GM12878 (cell line): ENCODE measurements around the gene CD180. TPM values are rescaled to one million over a fixed set of nuclear protein-coding genes. Genes with fewer than 3 reads are reported as not detected.

Experiments
- ASH2L ChIP-seq: fragments of 300-600, 200-600 bp; sonication (generic); IDR thresholded peaks from 2 replicates; pipeline ENCODE4 v1.6.1; 2017; ENCODE audit warnings: low read depth, mild to moderate bottlenecking, borderline replicate concordance
- ATF2 ChIP-seq: IDR thresholded peaks from 2 replicates; pipeline ENCODE4 v1.6.1; 2012; ENCODE audit warnings: low read length, inconsistent platforms
- ATF7 ChIP-seq: fragments of 450-650 bp; IDR thresholded peaks from 2 replicates; pipeline ENCODE4 v1.6.1; 2016; ENCODE audit warnings: low read depth, mild to moderate bottlenecking
- CBX3 ChIP-seq: fragments of 200-600 bp; sonication (generic); IDR thresholded peaks from 2 replicates; pipeline ENCODE4 v1.6.1; 2016; ENCODE audit warnings: low read depth, borderline replicate concordance
- CBX5 ChIP-seq: sonication (generic); IDR thresholded peaks from 2 replicates; pipeline ENCODE4 v1.6.1; 2016; ENCODE audit warnings: low read depth, moderate library complexity, mild to moderate bottlenecking, inconsistent platforms
- CREB1 ChIP-seq: IDR thresholded peaks from 2 replicates; pipeline ENCODE4 v1.6.1; 2012; ENCODE audit warnings: low read depth, mild to moderate bottlenecking, inconsistent platforms
- DPF2 ChIP-seq: fragments of 450-650 bp; IDR thresholded peaks from 2 replicates; pipeline ENCODE4 v1.6.1; 2017; ENCODE audit warnings: mild to moderate bottlenecking
- EED ChIP-seq: sonication (generic); IDR thresholded peaks from 2 replicates; pipeline ENCODE4 v1.6.1; 2016; ENCODE audit warnings: antibody characterized with exemption, low read depth
- FOXM1 ChIP-seq: IDR thresholded peaks from 2 replicates; pipeline ENCODE4 v1.6.1; 2012; ENCODE audit warnings: low read depth, mild to moderate bottlenecking, inconsistent platforms, low read length, moderate library complexity
- HCFC1 ChIP-seq: fragments of 150-350 bp; IDR thresholded peaks from 2 replicates; pipeline ENCODE4 v1.6.1; 2014; ENCODE audit warnings: low read length
- KAT2A ChIP-seq: conservative IDR thresholded peaks from 2 replicates; pipeline ENCODE4 v1.6.1; 2011; ENCODE audit warnings: low read depth, low read length; ENCODE audit not compliant: control insufficient read depth
- MTA2 ChIP-seq: fragments of 450-650 bp; IDR thresholded peaks from 2 replicates; pipeline ENCODE4 v1.6.1; 2016; ENCODE audit warnings: low read depth, mild to moderate bottlenecking, moderate library complexity
- RELA ChIP-seq: fragments of 450-650 bp; IDR thresholded peaks from 2 replicates; pipeline ENCODE4 v1.8.0; 2014; ENCODE audit warnings: borderline replicate concordance; ENCODE audit not compliant: partially characterized antibody
- SIN3A ChIP-seq: IDR thresholded peaks from 2 replicates; pipeline ENCODE4 v1.6.1; 2012; ENCODE audit warnings: low read depth, low read length, improper control_type of control experiment
- SREBF2 ChIP-seq: IDR thresholded peaks from 2 replicates; pipeline ENCODE4 v1.6.1; 2012; ENCODE audit warnings: mild to moderate bottlenecking, low read length
- SRF ChIP-seq, 2 experiments: IDR thresholded peaks; 2 replicates each; pipeline ENCODE4 v1.6.1; 2011; ENCODE audit warnings: low read depth in 2 of 2, low read length in 2 of 2, mild to moderate bottlenecking in 1 of 2, moderate library complexity in 1 of 2
- ZSCAN29 ChIP-seq: fragments of 450-650 bp; IDR thresholded peaks from 2 replicates; pipeline ENCODE4 v1.6.1; 2017; ENCODE audit warnings: mild to moderate bottlenecking, moderate library complexity
- polyA plus RNA-seq, 11 experiments: library from polyadenylated mRNA; depleted of rRNA in 4 of 11; unstranded in 6 of 11; stranded (reverse) in 5 of 11; fragments of >200 nt; fragmentation: Nextera tagmentation in 4 of 11; fragmentation: Illumina TruSeq in 1 of 11; extraction: Ambion mirVana in 4 of 11; extraction: Trizol in 1 of 11; gene quantifications; 1 replicate in 1 of 11; 2 replicates in 10 of 11; pipeline versions ENCODE4 v1.2.1 to v1.2.3, GENCODE V29; 2011 to 2016; ENCODE audit warnings: inconsistent platforms in 2 of 11, missing spikeins in 2 of 11, low read depth in 1 of 11
- total RNA-seq, 4 experiments: library from RNA; depleted of rRNA in 3 of 4; stranded (reverse); fragments of >200 nt in 3 of 4; fragmentation: Illumina TruSeq in 1 of 4; extraction: Trizol in 1 of 4; gene quantifications; 2 replicates each; pipeline versions ENCODE4 v1.2.1 to v1.2.3, GENCODE V29; 2013 to 2021
- TF ChIP-seq, protein P1 (sequence below): fragments of 450-650 bp; IDR thresholded peaks from 2 replicates; pipeline ENCODE4 v1.6.1; 2017; ENCODE audit warnings: mild to moderate bottlenecking, moderate library complexity
- TF ChIP-seq, protein P2 (sequence below): fragments of 450-650 bp; IDR thresholded peaks from 2 replicates; pipeline ENCODE4 v1.6.1; 2014; ENCODE audit warnings: mild to moderate bottlenecking
- TF ChIP-seq, protein P3 (sequence below): IDR thresholded peaks from 2 replicates; pipeline ENCODE4 v1.6.1; 2011; ENCODE audit warnings: low read depth, low read length, improper control_type of control experiment, borderline replicate concordance
- TF ChIP-seq, protein P4 (sequence below): IDR thresholded peaks from 2 replicates; pipeline ENCODE4 v1.6.1; 2012; ENCODE audit warnings: low read depth, low read length, improper control_type of control experiment

Gene CD180
- total and polyA plus RNA-seq, 10 of the 15 experiments (the other 5 are each of a cell fraction or from before 2014, with no cell fraction given) = 0.22 to 9.7 (median 2.9) TPM

DNA sequence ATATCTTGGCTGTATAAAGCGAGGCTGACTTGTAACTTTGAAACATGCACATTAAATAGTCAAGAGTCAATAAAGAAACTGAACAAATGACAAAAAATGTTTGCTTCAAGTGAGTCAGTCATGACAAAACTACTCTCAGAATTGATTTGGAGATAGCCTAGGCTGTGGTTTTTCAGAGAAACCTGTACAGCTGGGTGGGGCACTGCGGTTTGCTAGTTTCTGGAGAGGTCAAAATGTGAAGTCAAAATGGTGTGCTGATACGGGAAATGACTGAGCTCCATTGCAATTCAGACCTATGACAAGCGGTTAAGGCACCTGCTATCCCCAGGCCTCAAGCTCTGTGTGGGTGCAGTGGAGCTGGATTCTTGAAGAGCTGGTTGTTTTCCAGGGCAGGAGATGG lies 10.3 kb upstream of the CD180 start (continued):
- TF ChIP-seq ASH2L (no peak), FOXM1 (peak; percentile 92), DPF2 (peak; percentile 60; the same call in 1 of the 2 replicates), CBX3 (no peak), CREB1 (peak; percentile 89), RELA (no peak), KAT2A (no peak), ZSCAN29 (no peak), SREBF2 (no peak), CBX5 (no peak), ATF2 (peak; percentile 92), HCFC1 (no peak), SRF (IDR thresholded peaks at IDR 0.05; ENCODE audit: low read depth in 2 of 2, low read length in 2 of 2) (no peak), SIN3A (no peak), MTA2 (peak; percentile 84), ATF7 (peak; percentile 66), EED (peak; percentile 95)
- TF ChIP-seq, protein P1, sequence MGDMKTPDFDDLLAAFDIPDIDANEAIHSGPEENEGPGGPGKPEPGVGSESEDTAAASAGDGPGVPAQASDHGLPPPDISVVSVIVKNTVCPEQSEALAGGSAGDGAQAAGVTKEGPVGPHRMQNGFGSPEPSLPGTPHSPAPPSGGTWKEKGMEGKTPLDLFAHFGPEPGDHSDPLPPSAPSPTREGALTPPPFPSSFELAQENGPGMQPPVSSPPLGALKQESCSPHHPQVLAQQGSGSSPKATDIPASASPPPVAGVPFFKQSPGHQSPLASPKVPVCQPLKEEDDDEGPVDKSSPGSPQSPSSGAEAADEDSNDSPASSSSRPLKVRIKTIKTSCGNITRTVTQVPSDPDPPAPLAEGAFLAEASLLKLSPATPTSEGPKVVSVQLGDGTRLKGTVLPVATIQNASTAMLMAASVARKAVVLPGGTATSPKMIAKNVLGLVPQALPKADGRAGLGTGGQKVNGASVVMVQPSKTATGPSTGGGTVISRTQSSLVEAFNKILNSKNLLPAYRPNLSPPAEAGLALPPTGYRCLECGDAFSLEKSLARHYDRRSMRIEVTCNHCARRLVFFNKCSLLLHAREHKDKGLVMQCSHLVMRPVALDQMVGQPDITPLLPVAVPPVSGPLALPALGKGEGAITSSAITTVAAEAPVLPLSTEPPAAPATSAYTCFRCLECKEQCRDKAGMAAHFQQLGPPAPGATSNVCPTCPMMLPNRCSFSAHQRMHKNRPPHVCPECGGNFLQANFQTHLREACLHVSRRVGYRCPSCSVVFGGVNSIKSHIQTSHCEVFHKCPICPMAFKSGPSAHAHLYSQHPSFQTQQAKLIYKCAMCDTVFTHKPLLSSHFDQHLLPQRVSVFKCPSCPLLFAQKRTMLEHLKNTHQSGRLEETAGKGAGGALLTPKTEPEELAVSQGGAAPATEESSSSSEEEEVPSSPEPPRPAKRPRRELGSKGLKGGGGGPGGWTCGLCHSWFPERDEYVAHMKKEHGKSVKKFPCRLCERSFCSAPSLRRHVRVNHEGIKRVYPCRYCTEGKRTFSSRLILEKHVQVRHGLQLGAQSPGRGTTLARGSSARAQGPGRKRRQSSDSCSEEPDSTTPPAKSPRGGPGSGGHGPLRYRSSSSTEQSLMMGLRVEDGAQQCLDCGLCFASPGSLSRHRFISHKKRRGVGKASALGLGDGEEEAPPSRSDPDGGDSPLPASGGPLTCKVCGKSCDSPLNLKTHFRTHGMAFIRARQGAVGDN = no peak
- TF ChIP-seq, protein P2, sequence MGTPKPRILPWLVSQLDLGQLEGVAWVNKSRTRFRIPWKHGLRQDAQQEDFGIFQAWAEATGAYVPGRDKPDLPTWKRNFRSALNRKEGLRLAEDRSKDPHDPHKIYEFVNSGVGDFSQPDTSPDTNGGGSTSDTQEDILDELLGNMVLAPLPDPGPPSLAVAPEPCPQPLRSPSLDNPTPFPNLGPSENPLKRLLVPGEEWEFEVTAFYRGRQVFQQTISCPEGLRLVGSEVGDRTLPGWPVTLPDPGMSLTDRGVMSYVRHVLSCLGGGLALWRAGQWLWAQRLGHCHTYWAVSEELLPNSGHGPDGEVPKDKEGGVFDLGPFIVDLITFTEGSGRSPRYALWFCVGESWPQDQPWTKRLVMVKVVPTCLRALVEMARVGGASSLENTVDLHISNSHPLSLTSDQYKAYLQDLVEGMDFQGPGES = no peak
- TF ChIP-seq, protein P3, sequence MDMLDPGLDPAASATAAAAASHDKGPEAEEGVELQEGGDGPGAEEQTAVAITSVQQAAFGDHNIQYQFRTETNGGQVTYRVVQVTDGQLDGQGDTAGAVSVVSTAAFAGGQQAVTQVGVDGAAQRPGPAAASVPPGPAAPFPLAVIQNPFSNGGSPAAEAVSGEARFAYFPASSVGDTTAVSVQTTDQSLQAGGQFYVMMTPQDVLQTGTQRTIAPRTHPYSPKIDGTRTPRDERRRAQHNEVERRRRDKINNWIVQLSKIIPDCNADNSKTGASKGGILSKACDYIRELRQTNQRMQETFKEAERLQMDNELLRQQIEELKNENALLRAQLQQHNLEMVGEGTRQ = no peak
- TF ChIP-seq, protein P4, sequence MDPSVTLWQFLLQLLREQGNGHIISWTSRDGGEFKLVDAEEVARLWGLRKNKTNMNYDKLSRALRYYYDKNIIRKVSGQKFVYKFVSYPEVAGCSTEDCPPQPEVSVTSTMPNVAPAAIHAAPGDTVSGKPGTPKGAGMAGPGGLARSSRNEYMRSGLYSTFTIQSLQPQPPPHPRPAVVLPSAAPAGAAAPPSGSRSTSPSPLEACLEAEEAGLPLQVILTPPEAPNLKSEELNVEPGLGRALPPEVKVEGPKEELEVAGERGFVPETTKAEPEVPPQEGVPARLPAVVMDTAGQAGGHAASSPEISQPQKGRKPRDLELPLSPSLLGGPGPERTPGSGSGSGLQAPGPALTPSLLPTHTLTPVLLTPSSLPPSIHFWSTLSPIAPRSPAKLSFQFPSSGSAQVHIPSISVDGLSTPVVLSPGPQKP = no peak
